ENCODE results near the gene GPD1L. TPM values are rescaled to one million over a fixed set of nuclear protein-coding genes. Genes with fewer than 3 reads are reported as not detected.
"Not testable (repeated sequence)": the region's sequence is repeated elsewhere in the genome, so short reads cannot be mapped to it uniquely, and the experiment has no call there.

Gene GPD1L
- total RNA-seq, 1 experiment from 2014 or later = 7.5 TPM

GRCh38 chr3:32180141-32180784 is 73.8 kb downstream of the GPD1L start:
- no peak for DNase-seq (ENCODE audit: low read depth)

DNA sequence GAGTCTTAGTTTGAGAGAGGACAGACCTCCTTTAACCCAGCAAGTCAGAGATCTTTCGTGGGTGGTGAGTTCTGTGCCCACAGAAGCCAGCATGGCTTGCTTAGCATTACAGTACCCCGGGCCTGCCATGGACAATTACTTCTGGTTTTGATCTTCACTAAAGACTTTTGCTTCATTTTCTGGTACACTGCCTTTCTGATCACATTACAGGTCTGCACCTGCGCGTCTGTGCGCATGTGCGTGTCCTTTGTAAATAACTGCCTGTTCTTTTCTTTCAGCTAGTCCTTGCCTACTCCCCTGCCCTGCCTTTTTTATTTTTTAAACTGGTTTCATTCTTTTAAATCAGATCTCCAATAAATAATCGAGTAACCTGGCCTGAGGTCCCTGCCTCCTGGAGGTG is 74.9 kb downstream of the GPD1L start:
- DNase-seq (ENCODE audit: low read depth) = no peak

DNA sequence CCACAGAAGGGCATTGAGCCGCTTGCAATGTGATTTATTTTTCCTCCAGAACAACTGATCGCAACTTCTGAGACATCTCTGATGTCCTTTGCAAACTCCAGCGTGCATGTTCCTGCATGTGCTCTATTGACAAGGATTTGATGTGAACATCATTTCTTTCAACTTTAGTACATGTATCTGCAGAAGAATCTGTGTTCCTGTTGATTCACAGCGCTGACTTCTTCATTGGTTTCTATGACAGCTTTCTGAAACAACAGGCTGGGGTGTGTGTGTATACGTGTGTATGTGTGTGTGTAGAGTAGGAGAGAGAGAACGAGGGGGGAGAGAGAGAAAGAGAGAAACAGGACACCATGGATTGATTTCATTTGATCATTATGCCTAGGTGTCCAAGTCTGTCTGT is 75.4 kb downstream of the GPD1L start:
- no peak for DNase-seq (ENCODE audit: low read depth)

DNA sequence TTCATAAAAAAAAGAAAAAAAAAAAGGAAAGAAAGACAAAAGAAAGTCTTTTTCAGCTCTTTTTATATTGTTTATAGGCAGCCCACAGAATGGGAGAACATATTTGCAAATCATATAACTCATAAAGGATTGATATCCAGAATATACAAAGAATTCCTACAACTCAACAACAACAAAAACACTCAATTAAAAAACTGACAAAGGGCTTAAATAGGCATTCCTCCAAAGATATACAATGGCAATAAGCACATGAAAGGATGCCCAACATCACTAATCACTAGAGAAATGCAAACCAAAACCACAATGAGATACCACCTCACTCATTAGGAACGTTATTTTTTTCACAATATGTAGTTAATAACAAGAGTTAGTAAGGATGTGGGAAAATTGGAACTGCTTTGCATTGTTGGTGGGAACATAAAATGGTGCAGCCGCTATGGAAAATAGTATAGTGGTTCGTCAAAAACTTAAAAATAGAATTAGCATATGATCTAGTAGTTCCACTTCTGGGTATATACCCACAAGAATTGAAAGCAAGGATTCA is 77.8 kb downstream of the GPD1L start:
- DNase-seq (ENCODE audit: low read depth) = peak; percentile 69

DNA sequence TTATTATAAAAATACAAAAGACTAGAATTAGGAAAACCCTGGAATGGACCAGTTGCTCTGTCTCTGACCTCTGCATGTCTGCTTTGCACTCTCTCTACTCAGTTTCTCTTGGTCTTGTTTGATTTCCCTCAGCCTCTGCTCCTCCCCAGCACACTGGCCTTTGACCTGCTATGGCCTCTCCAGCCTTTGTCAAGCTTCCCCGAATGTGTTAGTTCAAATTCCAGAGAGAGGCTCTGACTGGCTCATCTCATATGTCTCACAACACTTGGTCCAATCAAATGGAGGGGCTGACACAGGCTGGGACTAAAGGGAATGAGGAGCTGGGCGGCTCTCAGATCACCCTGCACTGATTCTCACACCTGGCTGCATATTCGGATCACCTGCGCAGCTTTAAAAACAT is 79.7 kb downstream of the GPD1L start:
- DNase-seq (ENCODE audit: low read depth) = no peak

DNA sequence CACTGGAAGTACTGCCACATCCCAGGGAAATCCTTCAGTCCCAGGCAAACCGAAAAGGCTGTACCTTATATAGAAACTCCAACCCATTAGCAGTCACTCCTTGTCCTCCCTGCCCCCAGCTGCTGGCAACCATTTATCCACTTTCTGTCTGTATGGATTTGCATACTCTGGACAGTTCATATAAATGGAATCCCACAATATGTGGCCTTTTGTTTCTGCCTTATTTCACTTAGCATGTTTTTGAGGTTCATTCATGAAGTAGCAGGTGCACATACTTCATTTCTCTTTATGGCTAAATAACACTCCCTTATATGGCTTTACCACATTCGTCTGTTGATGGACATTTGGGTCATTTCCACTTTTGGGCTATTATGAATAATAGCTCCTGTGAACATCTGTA is 80.5 kb downstream of the GPD1L start:
- no peak for DNase-seq (ENCODE audit: low read depth)

- DNase-seq (ENCODE audit: low read depth) = no peak
Observed at GRCh38 chr3:32189693-32190092, 83.3 kb downstream of the GPD1L start.

- not testable (repeated sequence) for DNase-seq (ENCODE audit: low read depth)
Observed at GRCh38 chr3:32190556-32190955, 84.1 kb downstream of the GPD1L start.

DNA sequence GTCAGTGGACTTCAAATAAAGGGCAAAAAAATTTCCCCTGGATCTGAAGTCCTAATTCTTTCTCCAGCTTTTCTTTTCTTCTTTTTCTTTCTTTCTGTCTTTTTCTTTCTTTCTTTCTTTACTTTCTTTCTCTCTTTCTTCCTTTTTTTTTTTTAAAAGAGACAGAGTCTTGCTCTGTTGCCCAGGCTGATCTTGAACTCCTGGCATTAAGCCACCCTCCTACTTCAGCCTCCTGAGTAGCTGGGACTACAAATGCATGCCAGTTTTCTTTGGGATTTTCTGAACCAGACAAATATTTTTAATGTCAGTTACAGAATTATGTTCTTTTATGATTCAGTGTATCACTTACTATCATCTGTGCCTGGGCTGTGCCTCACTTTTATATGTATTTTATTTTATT is 86.7 kb downstream of the GPD1L start:
- no peak for DNase-seq (ENCODE audit: low read depth)

- DNase-seq (ENCODE audit: low read depth) = no peak
Observed at GRCh38 chr3:32194653-32195052, 88.2 kb downstream of the GPD1L start.

GRCh38 chr3:32195995-32196540 is 89.6 kb downstream of the GPD1L start:
- no peak for DNase-seq (ENCODE audit: low read depth)

- DNase-seq (ENCODE audit: low read depth) = no peak
Observed at GRCh38 chr3:32197991-32198390, 91.6 kb downstream of the GPD1L start.

- DNase-seq (ENCODE audit: low read depth) = no peak
Observed at GRCh38 chr3:32198714-32199113, 92.3 kb downstream of the GPD1L start.

DNA sequence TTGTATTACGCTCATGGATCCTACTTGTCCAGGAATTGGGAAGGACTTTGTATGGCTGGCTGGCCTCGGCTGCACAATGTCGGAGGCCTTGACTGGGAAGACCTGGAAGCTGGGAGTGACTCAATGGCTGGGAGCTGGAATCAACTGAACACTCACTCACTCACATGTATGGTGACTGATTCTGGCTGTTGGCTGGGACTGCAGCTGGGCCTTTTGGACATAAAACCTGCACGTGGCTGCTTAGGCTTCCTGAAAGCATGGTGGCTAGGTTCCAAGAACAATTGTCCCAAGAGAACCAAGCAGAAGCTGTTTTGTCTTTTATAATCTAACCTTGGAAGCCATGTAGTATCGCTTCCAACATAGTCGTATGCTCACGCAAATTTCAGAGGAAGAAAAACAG is 94.1 kb downstream of the GPD1L start:
- peak; percentile 39 for DNase-seq (ENCODE audit: low read depth)

GRCh38 chr3:32200992-32201758 is 94.8 kb downstream of the GPD1L start:
- no peak for DNase-seq (ENCODE audit: low read depth)

GRCh38 chr3:32202496-32202895 is 96.1 kb downstream of the GPD1L start:
- no peak for DNase-seq (ENCODE audit: low read depth)

DNA sequence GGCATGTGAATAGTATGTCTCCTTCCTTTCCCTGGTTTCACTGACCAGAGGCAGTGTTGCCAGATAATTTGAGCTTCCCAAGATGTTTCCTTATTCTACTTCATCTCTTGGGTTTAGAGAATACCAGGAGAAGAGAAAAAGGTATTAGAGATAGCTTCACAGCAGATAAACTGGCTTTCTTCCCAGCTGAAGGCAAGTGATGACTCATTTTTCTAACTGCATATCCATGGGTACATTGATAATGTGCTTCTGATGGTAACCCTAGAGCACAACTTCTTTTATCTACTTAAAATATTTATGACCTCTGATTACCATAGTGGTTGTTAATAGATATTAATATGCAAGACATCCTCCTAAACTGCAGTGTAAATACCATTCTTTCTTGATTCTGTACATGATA is 97.4 kb downstream of the GPD1L start:
- DNase-seq (ENCODE audit: low read depth) = peak; percentile 34

DNA sequence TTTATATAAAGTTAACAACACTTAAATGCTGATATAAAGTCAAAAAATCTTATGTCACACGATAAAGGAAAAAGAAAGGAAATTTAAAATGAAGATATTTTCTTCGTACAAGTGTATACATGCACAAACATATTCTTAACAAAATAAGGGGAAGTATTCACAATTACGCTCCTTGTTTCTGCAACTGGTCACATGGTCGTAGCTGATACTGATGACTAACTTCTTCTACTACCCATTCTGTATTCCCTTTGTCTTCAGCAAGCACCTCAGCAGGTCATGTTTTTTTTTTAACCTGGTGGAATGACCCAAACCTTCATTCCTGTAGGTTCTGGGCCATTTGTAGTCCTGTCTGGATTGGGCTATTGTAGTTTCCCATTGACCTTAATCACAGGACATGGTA is 102.0 kb downstream of the GPD1L start:
- no peak for DNase-seq (ENCODE audit: low read depth)

DNA sequence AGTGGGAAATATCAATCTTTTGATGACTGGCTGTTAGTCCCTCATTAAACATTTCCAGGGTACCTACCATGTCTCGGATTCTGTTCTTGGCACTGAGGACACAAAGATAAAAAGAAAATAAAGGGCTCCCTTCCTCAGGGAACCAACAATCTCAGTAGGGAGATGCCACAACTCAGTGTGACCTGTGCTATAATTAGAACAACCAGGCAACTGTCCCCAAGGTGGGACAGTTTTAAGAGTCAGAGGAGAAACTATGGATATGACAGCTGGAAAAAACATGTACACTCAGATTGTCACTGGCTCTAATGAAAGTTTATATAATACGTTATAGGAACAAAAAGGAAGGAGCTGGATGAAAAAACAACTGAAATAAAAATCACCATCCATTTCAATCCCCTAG is 108.8 kb downstream of the GPD1L start:
- no peak for DNase-seq (ENCODE audit: low read depth)

- DNase-seq (ENCODE audit: low read depth) = no peak
Observed at GRCh38 chr3:32216172-32216783, 109.9 kb downstream of the GPD1L start.

DNA sequence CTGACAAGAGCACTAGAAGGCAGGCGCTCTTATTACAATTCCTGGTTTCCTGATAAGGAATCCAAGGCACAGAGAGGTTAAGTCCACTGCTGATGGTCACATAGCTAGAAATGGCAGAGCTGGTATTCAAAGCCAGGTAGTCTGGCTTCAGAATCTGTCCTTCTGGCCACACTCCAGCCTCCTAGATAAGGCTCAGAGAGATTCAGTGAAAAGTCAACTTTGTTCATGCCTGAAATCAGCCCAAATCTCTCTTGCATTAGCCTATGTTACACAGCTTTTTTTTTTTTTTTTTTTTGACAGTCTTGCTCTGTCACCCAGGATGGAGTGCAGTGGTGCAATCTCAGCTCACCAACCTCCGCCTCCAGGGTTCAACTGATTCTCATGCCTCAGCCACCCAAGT is 110.9 kb downstream of the GPD1L start:
- no peak for DNase-seq (ENCODE audit: low read depth)
